ENCODE results near the gene SH3GLB1. TPM values are rescaled to one million over a fixed set of nuclear protein-coding genes. Genes with fewer than 3 reads are reported as not detected.
A peak's percentile ranks its signal among the peaks of the same experiment; 100 is the strongest.

SH3GLB1 gene
- total RNA-seq, 6 donors from 2014 or later, result 23.9 to 94.6 (median 62.0) TPM

DNA sequence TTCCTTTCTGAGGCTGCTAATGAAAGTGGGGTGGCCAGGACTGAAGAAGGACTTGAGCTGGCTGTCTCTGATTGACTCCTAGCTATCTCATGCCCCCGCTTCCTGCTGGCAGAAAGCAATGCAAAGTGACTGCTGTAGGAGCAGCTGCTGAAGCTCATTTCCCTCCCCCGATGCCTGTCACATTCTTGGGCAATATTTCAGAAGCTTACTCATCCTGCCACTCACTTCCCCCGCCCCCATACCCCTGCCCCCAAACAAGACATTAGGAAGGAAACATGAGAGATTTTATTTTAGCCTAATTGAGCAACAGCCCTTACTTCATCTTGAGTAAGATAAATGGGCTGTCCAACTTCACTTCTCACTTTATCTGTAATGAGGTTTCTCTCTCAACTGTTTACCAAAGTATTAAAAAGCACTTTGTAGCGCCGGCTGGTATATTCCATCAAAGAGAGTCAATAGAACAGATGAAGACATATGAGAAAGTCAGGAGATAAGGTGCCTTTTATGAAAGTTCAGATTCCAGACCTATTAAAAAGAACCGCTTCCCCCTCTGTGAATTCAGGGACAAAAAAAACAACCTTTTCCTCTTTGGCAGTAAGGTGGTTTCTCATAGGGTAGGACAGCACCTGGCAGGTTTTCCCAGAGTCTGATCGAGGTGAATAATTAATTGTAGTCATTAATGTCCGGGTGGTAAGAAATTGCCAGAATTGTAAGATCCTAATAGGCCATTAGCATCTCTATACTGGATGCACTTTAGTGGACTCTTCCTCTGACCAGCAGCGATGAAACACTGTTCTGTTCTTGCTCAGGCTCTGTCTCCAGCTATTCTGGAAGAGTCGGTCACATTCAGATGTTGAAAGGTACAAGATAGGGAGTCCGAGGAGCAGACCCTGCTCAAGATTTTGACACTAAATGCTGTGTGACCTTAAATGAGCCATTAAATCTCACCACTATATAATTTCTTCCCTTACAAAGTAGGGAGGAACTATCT, 70.2 kb downstream of the SH3GLB1 start:
- WGBS, 2 donors, result 33 to 34% methylated on average over 11 of the region's 11 CpGs
- ATAC-seq (ENCODE audit: low FRiP score in 2 of 2), result peak; percentile 88 to 89
- Histone ChIP-seq H3K4me3 (no peak overlapping the region), H3K27me3 (no peaks in the 10 kb centered on the region), H3K36me3 (no peaks in the 10 kb centered on the region), H3K4me1 (peaks cover 19 to 30% (median 24%) of the 10 kb centered on the region in 4 donors), H3K9me3 (no peaks in the 10 kb centered on the region), H3K27ac (peak overlapping the region; percentile 73 to 85 (median 76))
- peak in 1 of 2 donors; percentile 82 for DNase-seq
- TF ChIP-seq POLR2AphosphoS5 (IDR thresholded peaks at IDR 0.05) (peak; percentile 71 to 75), EP300 (IDR thresholded peaks at IDR 0.05) (no peak), POLR2A (IDR thresholded peaks at IDR 0.05) (peak in 1 of 4 donors; percentile 48)
- TF ChIP-seq, protein P1, sequence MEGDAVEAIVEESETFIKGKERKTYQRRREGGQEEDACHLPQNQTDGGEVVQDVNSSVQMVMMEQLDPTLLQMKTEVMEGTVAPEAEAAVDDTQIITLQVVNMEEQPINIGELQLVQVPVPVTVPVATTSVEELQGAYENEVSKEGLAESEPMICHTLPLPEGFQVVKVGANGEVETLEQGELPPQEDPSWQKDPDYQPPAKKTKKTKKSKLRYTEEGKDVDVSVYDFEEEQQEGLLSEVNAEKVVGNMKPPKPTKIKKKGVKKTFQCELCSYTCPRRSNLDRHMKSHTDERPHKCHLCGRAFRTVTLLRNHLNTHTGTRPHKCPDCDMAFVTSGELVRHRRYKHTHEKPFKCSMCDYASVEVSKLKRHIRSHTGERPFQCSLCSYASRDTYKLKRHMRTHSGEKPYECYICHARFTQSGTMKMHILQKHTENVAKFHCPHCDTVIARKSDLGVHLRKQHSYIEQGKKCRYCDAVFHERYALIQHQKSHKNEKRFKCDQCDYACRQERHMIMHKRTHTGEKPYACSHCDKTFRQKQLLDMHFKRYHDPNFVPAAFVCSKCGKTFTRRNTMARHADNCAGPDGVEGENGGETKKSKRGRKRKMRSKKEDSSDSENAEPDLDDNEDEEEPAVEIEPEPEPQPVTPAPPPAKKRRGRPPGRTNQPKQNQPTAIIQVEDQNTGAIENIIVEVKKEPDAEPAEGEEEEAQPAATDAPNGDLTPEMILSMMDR (IDR thresholded peaks at IDR 0.05), result no peak

DNA sequence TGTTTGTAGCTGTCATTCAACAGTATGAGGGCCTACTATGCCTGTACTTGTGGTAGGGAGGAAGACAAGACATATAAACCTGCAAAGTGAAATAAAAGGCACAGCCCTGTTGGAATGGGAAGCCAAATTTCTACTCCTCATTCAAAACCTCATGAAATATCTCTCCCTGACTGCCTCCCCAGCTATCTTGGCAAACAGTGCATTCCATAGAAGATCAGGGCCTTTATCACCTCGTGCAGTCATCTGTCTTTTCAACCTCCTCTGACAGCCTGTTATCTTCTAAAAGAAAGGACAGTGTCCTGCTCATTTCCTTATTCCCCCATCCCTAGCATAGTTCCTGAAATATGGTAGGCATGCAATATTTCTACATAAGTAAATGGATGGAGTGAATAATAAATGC, 71.0 kb downstream of the SH3GLB1 start:
- Histone ChIP-seq H3K4me3 (no peak overlapping the region), H3K4me1 (peaks cover 19 to 30% (median 24%) of the 10 kb centered on the region in 4 donors), H3K27ac (peak overlapping the region; percentile 59 to 85 (median 74)), H3K27me3 (no peaks in the 10 kb centered on the region), H3K9me3 (no peaks in the 10 kb centered on the region), H3K36me3 (no peaks in the 10 kb centered on the region)
- no peak for ATAC-seq (ENCODE audit: low FRiP score in 2 of 2)
- no peak for DNase-seq
- TF ChIP-seq POLR2AphosphoS5 (IDR thresholded peaks at IDR 0.05) (no peak), POLR2A (IDR thresholded peaks at IDR 0.05) (no peak), EP300 (IDR thresholded peaks at IDR 0.05) (no peak)
- TF ChIP-seq, protein P1 (IDR thresholded peaks at IDR 0.05), result no peak
- WGBS, 2 donors, result 35 to 55% methylated on average over 1 of the region's 1 CpG

GRCh38 chr1:86776108-86776507, 71.7 kb downstream of the SH3GLB1 start:
- no peak overlapping the region for H3K4me3 ChIP-seq
- no peak for TF ChIP-seq POLR2AphosphoS5 (IDR thresholded peaks at IDR 0.05)
- TF ChIP-seq POLR2A (IDR thresholded peaks at IDR 0.05), result no peak
- TF ChIP-seq, protein P1 (IDR thresholded peaks at IDR 0.05), result no peak
- no peak for TF ChIP-seq EP300 (IDR thresholded peaks at IDR 0.05)
- peak overlapping the region in 1 of 4 donors; percentile 85 for H3K27ac ChIP-seq
- ATAC-seq (ENCODE audit: low FRiP score in 2 of 2) (no peak), DNase-seq (no peak)
- WGBS, 2 donors, result 87% methylated on average over 2 of the region's 2 CpGs
- no peaks in the 10 kb centered on the region for H3K9me3 ChIP-seq
- no peaks in the 10 kb centered on the region for H3K36me3 ChIP-seq
- H3K27me3 ChIP-seq, result no peaks in the 10 kb centered on the region
- H3K4me1 ChIP-seq, result peaks cover 19 to 30% (median 24%) of the 10 kb centered on the region in 4 donors

DNA sequence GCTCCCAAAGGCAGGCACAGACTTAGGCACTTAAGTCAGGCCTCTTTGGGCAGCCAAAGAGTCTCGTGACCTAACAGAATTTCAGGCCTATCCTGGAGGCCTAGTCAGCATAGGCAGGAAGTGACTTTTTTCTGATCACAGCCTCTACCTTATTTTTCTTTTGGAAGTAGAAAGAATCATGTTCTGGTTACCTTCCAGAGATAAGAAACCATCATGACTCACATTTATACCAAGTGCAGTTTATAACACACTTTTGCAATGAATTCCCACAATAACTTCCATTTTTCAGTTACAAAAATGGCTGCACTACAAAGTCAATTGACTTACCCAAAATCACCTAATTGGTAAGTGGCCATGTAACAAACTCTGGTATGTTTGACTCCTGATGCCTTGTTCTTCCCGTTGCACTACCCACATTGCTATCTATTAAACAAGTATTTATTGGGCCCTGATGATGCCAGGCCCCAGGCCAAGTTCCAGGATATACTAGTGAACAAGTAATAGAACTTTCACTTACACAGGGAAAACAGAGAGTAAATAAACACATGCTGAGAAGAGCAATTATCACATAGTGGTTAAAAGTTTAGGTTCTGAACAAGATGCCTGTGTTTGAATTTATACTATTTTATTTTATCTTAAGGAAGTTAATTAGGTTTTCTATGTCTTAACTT, 74.3 kb downstream of the SH3GLB1 start:
- Histone ChIP-seq H3K36me3 (no peaks in the 10 kb centered on the region), H3K9me3 (no peaks in the 10 kb centered on the region), H3K27me3 (no peaks in the 10 kb centered on the region), H3K27ac (no peak overlapping the region), H3K4me3 (no peak overlapping the region), H3K4me1 (peaks cover 14 to 23% (median 17%) of the 10 kb centered on the region in 4 donors)
- WGBS, 2 donors, result 64 to 65% methylated on average over 2 of the region's 2 CpGs
- ATAC-seq (ENCODE audit: low FRiP score in 2 of 2) (no peak), DNase-seq (no peak)
- TF ChIP-seq EP300 (IDR thresholded peaks at IDR 0.05) (no peak), POLR2A (IDR thresholded peaks at IDR 0.05) (no peak), POLR2AphosphoS5 (IDR thresholded peaks at IDR 0.05) (no peak)
- TF ChIP-seq, protein P1 (IDR thresholded peaks at IDR 0.05), result no peak
